ENCODE measurements around the gene UBD.

UBD gene

DNA sequence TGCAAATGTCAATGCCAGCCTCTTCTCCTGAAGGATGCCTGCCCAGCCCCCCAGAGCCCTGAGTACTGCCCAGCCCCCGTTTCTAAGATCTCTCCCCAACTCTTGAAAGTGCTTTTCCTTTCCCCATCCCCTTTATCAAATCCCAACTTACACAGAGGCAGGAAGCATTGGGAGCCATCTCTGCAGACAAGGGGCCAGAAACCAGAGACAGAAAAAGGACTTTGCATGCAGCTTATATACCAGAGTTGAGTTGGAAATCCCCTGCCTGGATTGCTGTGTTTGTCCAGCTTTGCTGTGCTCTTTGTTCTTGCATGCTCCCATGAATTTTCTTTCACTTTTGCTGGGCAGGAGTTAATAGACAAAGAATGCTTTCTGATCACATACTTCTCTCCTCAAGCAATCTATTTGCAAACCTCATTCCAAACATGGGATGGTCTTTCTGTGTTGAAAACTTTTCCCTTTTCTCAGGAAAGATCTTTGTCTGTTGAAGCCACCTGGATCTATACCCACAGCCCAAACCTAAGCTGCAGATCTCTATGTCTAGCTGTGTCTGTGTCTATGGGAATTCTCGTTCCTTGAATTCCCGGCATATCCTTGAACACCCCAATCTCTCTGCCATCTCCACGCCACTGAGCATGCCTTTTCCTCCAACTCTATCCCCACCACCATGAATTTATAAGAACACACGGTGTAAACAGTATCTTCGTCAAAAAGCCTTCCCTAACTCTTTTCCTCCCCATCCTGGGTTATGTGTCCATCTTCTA lies at the start of gene UBD:
Gene UBD (minus strand): TSS at position 209 of the 764 bp plus-strand sequence. CDS start 31 bp downstream, at position 178.
- DNase-seq (ENCODE audit: low read depth): no peak

DNA sequence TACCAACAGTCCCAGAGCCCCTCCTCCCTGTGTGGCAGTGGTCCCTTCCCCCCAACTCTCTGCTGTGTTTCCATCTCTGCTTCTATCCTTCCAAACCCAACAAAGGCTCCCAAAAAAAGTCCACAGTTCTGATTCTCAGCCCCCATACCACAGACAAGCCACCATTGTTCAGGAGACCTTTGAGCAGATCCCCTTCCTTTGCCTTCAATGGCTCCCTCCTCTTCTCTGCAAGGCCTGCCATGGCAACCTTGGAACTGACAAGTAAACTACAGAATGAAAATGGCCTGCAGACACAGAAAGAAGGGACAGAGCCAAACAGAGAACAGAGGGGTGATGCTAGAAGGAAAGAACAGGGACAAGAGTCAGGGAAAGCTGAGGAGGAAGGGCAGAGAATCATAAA lies 48.6 kb upstream of the UBD start:
- no peak for DNase-seq (ENCODE audit: low read depth)

DNA sequence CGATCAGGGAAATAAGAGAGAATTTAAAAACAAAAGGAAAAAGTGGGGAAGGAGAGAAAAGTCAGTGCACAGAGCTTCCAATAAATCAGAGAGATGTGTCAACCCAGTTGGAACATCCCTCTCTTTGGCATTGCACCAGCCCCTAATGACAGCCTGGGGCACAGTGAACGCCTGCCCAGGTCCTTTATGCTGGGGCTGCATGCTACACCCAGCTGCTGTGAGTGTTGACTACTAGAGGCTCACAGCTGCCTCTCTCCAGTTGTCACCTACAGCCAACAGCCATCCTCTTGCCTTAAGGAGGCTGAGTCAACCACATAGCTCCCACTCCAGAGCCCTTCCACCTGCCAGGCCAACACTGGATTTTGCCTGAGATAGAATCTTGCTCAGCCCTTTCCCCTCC lies 44.4 kb upstream of the UBD start:
- no peak for DNase-seq (ENCODE audit: low read depth)

DNA sequence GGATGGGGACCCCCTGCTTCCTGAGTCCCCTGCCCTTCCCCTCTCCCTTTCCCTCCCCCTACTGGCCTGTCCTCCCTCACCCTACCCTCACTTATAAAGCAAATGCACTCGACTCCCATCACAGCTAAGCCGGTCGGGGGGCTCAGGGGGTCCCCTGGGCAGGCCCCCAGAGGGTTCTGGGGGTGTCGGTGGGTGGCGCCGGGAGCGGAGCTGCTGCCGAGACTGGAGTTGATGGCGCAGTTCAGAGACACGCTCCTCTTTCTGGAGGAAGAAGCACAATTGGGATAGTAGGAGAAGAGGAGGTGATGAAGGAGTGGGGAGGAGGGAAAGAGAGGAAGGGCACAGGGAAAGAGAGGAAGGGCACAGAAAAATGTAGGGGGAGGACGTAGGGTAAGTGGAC lies 43.9 kb upstream of the UBD start:
- DNase-seq (ENCODE audit: low read depth): no peak

DNA sequence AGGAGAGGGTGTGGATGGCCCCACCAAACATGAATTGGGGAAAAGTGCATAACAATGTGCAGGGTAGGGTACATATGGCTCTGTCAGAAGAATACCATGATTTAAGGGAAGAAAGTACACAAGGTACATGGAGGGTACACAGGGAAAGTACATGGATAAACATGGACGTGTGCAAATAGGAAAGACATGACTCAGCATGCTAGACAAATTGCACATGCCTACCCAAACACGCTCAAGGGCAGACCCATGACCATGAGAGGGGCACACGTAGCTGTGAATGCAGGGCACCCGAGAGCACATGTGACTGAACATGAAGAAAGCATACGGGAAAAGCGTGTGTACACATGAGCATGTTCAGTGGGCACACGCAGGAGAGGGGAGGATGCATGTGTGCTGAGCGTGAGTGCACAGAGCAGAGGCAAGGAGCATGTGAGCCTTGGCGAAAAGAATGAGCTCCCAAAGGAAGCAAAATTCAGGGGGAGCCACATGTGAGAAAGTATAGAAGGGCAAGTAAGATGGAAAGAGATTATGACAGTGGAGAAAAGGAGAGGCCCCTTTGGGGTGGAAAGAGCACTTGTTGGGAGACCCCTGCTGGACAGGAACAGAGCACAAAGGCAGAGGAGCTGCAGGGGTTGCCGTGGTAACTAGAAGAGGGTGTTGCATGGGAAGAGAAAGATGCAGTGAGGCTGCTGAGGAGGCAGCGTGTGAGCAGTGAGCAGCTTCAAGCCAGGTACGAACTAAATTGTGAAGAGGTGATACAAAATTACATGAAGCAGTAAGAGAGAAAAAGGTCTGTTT lies 43.2 kb upstream of the UBD start:
- DNase-seq (ENCODE audit: low read depth): no peak

DNA sequence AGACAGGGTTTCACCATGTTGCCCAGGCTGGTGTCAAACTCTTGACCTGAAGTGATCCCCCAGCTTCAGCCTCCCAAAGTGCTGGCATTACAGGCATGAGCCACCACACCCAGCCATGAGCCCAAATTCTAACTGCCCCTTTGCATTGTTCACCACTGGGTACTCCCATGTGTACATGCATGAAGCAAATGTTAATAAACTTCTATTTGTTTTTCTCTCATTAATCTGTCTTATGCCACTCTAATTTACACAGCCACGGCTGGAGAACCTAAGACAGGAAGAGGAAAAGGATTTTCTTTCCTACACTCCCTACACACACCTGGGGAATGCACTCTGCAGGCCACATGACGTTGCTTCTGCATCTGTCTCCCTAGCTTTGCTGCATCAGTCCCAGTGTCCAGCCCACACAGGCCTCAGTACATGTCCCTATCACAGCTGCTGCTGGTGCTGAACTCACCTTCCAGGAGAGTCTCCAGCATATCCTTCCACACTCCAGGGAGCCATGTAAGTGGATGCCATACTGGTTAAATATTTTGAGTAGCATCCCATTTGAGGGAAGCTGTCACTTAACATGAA lies 38.7 kb upstream of the UBD start:
- DNase-seq (ENCODE audit: low read depth): no peak

DNA sequence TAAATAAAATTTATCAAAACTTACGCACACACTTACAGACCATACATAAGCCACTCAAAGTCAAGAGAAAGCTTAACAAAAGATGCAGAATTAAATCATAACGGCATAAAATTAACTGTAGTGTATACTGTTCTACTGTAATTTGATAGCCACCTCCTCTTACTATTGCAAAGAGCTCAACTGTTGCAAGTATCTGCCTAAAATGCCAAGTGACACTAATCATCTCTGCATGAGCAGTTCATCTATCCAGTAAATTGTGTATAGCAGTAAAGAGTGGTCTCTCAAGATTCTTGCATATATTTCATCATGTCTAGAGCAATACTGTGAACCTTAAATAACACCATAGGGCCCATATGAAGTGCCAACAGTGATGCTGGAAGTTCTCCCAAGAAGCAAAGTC lies 37.7 kb upstream of the UBD start:
- DNase-seq (ENCODE audit: low read depth): no peak

DNA sequence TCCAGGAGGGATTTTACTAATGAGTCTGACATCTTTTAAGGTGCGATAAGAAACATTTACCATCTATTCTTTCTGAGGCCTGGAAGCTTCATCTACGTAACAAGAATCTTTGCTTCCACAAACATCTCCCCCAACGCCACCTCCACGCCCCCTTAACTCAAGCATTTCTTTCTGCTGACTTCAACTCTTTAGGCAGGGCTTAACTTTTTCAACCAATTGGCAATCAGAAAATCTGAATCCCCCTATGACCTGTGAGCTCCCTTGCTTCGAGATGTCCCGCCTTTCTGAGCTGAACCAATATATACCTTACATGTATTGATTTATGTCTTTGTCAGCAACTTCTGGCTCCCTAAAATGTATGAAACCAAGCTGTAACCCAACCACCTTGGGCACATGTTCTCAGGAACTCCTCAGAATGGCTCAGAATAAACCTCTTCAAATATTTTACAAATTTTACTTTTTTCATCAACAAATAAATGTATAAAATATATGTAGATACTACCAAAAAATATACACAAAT lies 36.9 kb upstream of the UBD start:
- no peak for DNase-seq (ENCODE audit: low read depth)

DNA sequence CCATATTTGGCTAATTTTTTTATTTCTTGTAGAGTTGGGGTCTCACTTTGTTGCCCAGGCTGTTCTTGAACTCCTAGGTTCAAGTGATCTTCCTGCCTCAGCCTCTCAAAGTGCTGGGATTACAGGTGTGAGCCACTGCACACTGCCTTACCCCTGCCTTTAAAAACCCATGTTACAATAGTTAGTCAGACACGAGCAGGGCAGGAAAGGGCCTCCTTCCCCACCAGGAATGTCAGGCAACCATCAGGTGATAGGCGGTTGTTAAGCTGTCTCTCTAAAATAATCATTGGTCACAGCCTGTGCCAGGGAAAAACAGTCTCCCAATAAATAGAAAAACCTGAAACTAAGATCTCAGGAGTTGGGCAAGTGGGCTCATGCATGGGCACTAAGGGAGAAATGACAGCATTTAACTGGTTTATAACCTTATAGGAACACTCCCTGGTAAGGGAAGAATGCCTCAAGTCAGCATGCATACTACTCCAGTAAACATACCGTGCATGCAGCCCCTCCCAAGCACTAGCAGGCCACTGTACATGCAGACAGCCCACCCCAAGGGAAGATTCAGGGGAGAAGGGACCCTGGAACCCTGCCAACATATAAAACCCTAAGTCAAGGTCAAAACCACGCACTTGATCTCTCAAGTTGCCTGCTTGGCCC lies 33.8 kb upstream of the UBD start:
- DNase-seq (ENCODE audit: low read depth): no peak

DNA sequence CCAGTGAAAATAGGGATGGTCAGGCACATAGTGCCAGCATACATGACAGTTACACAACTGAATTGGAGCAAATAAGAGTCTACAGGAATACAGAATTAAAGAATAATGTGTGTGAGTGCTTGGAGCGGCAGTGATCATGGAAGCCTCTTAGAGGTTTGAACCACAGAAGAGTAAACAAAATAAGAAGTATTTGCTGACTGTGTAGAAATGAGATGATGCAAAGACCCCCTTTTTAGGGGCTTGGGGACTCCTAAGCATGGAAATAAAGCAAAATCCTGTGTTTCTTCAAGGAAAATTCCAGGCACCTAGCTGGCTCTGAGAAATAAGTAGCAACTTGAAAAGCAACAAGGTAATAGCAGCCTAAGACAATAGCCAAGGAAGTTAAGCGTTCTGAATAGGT lies 32.1 kb upstream of the UBD start:
- DNase-seq (ENCODE audit: low read depth): no peak

DNA sequence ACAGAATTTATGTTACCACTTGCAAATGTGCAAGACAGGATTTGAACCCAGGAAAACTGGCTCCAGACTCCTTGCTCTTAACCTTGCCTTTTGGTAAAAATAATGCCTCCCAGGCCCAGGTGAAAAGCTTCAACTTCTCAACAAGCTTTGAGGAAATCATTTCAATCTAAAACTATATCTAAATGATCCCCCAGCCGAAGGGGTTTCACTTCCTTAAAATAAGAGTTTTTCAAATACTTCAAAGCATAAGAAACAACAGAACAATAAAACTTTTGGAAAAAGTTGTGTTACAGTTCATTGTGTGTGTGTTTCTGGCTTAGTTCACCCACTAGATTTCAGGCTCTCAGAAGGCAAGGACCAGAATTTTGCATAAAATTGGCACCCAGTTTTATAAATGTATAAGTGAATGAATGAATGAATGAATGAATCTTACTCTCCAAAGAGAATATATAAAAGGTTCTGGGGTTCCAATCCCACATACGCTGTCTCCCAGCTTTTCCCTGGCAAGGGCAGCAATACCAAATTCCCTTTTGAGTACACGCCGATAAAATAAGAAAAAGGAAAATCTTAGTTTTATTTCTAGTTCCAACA lies 30.8 kb upstream of the UBD start:
- no peak for DNase-seq (ENCODE audit: low read depth)

DNA sequence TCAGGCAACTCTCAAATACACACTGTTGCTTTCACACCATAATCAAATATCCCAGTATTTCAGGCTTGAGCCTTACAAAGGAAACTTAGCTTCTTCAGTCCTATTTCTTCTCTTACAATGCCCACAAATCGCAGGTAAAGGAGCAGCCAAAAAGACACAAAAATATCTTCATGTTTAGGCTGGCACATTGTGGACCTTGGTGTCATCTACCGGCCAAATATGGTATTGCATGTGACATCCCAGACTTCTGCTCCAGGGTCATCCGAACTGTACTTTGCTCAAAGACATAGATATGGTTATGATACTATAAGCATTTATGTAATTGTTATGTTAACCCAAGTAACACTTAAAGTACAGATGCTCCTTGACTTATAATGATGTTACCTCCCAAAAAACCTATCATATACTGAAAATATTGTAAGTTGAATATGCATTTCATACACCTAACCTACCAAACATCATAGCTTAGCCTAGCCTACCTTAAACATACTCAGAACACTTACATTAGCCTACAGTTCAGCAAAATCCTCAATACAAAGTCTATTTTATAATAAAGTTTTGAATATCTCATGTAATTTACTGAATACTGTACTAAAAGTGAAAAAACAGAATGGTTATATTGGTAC lies 30.0 kb upstream of the UBD start:
- DNase-seq (ENCODE audit: low read depth): peak; percentile 9

DNA sequence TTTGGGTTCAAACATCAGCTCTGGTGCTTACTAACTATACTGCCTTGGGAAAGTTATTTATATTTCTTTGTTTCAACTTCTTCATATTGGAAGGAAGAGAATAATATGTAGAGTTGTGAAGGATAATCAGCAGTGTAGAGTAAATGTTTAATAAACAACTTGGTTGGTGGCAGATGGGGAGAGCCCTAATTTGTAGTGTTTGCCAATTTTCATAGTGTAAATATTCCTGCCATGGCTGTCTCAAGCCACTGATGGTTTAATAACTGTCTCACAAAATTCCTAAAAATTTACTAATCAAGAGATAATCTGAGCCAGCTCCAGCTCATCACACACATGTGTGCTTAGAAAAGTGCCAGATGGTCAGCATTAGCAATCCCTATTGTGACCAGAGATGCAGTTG lies 25.3 kb upstream of the UBD start, which contains the start of gene OR2H2:
Gene OR2H2 (plus strand): TSS at position 301 of the 400 bp plus-strand sequence. CDS start 2,824 bp downstream, outside the sequence.
- DNase-seq (ENCODE audit: low read depth): no peak

DNA sequence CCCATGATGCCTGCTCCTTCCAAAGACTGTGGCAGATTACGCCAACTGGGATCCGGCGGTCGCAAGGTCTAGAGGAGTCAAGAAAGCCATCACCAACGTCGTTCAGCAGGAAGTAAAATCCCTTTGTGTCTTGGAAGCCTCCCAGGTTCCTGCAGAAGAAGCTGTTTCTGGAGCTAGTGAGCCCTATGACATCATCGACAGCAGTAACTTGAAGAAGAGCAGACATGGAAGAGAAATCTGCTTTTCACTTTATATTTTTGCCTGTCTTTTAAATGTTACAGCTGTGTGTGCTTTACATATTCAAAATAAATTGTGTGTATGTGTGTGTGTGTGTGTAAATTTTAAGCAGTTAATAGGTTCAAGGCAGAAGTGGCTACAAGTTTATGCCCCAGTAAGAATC lies 18.0 kb upstream of the UBD start:
- DNase-seq (ENCODE audit: low read depth): no peak

DNA sequence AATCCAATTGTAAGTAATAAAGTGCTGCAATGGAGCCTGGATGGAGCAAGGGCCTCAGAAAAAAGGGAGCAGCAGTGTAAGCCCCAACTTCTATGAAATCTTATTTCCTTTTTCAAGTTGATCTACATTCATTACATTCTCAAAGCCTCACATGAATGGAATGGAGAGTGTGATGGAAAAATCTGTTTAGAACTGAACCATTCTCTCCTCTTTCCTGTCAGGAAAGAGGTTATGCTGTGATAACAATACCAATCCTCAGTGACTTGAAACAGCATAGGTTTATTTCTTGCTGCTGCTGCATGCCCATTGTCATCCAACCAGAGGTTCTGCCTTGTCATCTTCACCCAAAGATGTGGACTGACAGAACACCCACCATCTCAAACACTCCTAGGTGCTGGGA lies 16.5 kb upstream of the UBD start:
- DNase-seq (ENCODE audit: low read depth): no peak

DNA sequence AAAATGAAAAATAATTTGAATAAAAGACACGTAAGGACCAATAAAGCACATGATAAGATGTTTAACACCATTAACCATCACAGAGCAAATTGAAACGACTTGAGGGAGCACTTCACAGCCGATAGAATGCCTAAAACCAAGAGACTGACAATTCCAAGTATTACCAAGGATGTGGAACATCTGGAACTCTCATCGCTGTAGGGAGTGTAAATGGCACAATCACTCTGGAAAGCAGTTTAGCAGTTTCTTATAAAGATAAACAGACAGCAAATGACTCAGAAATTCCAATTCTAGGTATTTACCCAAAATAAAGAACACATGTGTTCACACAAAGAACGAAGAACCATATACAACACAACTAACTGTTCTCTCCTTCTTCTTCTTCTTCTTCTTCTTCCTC lies 8.5 kb upstream of the UBD start:
- DNase-seq (ENCODE audit: low read depth): no peak

DNA sequence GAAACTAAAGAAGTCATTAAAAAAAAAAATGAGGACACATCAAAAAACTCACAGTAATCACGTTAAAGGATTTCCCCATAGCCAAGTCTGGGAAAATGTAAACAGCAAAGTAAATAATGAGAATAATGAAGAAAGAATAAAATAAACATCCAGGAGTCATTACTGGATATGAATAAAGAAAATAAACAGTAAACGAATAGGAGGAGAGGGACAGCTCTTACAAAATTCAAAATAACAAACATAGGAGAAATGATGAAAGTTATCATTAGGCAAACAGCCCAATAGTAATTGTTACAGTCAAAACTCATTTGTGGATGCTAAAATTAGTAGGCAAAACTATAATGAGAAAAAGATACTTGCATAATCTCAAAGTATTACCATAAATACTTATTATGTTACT lies 8.0 kb upstream of the UBD start:
- DNase-seq (ENCODE audit: low read depth): no peak

DNA sequence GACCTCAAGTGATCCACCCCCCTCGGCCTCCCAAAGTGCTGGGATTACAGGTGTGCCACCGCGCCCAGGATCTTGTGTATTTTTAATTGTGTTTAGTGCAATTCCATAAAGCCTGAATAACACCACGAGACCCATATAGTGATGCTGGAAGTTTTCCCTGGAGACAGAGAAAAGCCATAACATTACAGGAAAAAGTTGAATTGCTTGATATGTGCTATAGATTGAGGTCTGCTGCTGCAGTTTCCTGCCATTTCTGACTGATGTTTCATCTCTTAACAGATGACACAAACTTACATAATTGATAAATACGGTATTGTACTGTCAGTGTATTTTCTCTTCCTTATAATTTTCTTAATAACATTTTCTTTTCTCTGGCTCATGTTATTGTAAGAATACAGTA lies 7.3 kb upstream of the UBD start:
- no peak for DNase-seq (ENCODE audit: low read depth)

DNA sequence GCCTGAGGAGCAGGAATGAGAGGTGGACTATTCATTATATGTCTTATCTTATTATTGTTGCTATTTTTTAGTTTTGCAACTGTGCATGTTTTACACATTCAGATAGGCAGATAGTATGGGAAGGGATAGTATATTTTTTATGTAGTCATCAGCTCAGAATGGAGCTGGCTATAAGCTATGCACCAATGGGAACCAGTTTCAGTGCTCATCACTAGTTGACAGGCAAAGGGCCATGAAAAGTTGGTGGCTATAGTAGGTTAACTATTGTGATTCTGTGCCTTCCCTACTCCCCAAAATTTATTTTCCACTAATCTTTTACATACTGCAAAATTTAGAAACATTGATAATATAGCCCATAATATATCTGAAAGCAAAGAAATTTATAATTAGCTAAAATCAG lies 5.3 kb upstream of the UBD start:
- DNase-seq (ENCODE audit: low read depth): no peak

DNA sequence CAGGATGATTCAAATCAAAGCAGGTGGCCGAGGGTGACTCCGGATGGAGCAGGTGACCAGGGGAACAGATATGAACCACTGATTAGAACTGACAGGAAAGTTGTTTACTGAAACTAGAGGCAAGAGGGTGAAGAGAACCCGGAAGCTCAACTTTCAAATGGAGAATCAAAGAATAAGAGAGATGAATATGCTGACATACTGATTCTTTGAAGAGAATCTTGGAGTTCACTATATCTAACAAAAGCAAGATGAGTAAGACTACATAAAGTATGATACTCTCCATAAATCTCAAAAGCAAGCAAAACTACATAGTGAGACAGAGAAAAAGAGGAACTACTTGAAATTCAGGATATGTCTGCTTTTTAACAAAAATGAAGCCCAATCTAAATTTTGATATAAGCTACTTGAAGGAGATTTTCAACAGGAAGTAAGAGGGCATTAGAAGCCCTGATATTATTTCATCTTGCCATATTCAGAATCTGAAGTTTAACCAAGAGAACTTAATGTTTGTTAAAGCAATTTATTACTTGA lies 4.0 kb upstream of the UBD start:
- DNase-seq (ENCODE audit: low read depth): no peak

DNA sequence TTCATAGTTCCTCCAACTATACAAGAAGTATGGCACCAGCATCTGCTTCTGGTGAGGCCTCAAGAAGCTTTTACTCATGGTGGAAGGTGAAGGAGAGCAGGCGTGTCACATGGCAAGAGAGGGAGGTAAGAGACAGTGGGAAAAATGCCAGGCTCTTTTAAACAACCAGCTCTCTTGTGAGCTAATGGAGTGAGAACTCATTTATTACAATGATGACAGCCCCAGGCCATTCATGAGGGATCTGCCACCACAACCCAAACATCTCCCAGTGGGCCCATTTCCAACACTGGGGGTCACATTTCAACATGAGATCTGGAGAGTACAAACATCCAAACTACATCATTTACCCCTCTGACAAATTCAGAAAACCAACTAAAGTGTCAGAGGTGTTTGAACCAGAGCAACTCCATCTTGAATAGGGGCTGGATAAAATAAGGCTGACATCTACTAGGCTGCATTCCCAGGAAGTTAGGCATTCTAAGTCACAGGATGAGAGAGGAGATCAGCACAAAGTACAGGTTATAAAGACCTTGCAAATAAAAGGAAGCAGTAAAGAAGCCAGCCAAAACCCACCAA lies 2.2 kb upstream of the UBD start:
- no peak for DNase-seq (ENCODE audit: low read depth)
